ENCODE measurements around the gene VCAN.

DNA sequence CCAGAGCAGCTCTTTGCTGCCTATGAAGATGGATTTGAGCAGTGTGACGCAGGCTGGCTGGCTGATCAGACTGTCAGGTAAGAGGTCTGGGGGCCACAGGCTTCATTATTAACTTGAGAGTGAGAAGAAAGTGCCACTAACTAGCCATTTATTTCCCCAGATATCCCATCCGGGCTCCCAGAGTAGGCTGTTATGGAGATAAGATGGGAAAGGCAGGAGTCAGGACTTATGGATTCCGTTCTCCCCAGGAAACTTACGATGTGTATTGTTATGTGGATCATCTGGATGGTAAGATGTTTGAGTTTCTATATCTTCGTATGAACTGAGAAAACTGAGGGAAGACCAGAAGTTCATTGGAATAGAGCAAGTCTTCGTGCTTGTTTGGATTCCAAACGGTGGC, 22.1 kb downstream of the VCAN start:
- TF ChIP-seq CTCF (IDR thresholded peaks at IDR 0.05) (no peak), POLR2A (IDR thresholded peaks at IDR 0.05) (no peak), POLR2AphosphoS5 (IDR thresholded peaks at IDR 0.05) (no peak)
